GM21825 (cell line): Measurements from ENCODE around the gene ADAMTS2.

Experiments
- ATAC-seq: cut with Tn5 transposase; IDR thresholded peaks from one replicate; pipeline ENCODE4 v1.9.1; 2021; ENCODE audit warnings: mild to moderate bottlenecking, moderate library complexity; ENCODE audit not compliant: unreplicated experiment

ADAMTS2 gene

DNA sequence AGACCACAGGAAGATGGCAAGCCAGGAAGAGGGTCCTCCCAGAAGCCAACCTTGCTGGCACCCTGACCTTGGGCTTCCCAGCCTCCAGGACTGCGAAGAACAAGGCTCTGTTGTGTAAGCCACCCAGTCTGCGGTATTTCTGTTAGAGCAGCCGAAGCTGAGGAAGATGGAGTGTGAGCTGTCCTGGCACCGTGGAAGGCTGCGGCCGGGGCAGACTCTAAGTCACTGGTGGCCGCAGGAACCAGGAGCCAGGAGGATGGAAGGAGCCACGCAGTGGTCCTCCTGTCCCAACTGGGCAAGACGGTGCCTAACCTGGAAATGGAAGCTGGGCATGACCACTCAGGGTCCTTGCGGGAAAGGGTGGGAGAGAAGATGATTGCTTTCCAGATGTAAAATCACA, 196.0 kb downstream of the ADAMTS2 start:
- ATAC-seq: no peak

DNA sequence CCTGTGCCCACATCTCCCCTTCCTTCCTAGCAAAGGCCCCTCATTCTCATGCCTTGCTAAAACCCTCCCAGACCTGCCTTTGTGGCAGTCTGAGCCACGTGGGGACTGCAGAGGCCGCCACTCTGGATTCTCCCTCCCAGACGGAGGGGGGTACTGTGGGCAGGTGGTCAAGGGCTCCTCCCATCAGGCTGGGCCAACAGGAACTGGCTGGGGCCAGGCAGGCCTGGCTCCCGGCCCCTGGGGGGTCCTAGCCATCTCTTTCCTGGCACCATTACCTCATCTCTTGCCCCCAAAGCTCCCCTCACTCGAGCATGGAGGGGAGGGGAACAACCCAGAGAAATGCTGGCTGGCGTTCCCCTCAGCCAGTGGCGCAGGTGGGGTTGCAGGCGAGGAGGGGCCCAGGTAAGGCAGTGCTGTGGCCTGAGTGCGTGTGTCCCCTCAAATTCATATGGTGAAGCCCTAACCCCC, 196.5 kb downstream of the ADAMTS2 start:
- ATAC-seq: no peak

DNA sequence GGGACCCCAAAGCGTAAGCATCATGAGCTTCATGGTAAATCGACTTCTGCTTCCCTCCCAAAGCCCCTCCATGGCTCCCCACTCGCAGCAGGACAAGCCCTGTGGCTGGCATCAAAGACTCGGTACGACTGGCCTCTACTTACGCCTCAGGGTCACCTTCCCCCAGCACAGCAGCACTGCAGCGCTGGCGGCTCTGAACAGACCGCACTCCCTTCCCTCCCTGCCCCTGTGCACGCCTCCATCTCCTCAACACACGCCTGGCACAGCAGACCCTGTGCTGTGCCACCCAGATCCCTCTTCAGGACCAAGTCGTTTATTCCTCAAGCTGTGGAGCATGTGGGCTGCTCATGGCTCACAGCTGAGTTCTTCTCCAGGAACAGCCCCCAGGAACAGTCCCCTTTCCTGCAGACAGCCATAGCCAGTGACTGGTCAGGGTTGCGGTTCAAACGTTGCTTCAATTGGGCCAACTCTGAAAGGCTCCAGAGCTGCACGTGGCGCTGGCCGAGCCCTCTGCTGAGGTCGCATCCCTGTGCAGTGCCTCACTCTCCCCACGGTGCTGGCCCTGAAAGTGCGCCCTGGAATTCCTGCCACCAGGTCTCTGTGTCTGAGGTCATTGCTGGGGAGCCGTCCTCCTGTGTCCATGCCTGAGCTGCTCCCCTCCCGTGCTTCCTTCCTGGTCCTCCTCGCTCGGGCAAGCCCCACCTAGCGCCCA, 197.1 kb downstream of the ADAMTS2 start:
- ATAC-seq: no peak

DNA sequence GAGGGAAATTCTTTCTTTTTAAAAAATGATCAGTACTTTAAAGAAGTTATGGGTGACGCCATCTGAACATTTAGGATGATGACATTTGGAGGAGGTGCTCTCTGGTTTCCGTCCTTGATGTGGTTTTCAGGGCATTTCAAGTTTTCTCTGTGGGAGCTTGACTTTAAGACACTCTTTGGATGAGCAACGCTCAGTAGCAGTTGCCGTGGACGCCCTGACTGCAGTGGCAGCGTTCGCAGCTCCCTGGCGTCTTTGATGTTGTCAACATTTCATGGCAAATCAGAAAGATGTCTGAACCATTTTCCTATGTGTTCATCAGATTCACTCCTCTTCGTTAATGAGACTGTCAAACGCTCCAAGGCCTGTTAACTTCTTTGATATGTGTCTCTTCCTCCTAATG, 199.0 kb downstream of the ADAMTS2 start:
- no peak for ATAC-seq

DNA sequence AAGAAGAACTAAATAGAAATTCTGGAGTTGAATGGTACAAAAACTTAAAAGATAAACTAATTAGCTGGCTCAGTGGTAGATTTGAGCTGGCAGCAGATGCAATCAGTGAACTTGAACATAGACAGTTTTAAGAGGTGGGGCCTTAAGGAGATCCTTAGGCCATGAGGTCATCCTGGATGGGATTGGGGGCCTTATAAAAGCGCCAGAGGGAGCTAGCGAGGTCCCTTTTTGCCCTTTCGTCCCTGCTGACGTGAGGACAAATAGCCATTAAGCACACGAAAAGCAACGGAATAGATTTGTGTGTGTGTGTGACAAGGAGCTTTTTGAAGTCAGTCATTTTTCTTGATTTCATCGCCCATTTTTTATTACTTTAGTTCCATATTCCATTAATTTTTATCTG, 201.8 kb downstream of the ADAMTS2 start:
- ATAC-seq: no peak

DNA sequence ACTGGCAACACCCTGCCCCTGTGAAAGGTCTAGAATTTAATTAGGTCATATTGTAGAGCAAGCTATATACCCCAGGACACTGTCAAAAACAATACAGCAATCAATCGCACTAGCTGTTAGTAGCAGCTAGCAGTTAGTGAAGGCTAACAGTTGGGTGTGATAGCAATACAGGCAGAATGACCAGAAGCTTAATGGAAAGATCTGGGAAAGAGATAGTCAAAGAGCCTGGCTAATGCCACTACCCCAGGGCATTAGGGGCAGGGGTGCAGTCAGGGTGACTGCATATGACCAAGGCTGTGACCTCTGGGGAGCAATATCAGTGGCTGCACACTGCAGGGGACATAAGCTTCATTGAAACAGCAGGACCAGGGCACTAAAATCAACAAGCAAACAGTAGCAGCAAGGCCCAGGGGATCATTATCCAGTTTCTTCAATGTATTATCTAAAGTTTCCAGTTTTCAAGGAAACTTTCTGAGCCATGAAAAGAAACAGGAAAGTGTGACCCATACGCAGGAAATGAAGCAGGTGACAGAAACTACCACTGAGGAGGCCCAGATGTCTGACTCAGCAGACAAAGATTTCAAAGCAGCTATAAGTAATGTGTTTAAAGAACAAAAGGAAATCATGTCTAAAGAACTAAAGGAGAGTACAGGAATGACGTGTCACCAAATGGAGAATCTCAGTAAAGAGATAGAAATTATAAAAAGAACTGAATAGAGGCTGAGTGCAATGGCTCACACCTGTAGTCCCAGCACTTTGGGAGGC, 202.6 kb downstream of the ADAMTS2 start:
- ATAC-seq: no peak

DNA sequence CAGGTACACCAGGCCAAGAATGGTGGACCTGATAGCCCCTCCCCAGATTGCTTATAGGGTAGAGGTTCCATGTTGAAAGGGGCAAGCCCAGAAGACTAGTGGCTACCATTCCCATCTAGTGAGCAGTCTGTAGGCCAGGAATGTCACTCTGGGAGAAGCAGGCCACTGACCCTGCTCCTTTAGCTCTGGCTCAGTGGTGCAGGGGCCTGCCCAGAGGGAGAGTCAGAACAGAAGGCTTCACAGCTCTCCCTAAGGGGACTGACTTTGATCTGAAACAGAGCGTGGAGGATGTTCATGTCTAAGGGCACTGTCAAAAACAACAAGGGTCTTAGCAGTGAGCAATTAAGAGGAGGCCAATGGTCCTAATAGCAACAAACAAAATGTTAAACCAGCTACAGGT, 203.4 kb downstream of the ADAMTS2 start:
- no peak for ATAC-seq

DNA sequence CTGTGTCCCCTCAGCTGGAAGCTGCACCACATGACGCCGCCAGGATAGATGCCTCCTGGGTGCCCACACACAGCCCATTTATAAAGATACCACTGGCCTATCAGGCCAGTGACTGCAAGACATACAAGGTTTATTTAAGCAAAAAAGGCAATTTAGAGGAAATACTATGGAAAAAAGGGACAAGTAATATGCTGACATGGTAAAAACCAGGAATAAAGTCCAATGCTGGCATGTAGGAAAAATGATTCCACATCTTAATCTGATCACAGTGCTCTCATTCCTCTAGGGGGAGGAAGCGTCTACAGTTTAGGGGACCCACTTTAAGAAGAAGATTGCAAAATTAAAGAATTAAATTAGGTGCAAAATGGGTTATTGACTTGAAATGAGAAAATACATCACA, 205.0 kb downstream of the ADAMTS2 start:
- ATAC-seq: no peak

DNA sequence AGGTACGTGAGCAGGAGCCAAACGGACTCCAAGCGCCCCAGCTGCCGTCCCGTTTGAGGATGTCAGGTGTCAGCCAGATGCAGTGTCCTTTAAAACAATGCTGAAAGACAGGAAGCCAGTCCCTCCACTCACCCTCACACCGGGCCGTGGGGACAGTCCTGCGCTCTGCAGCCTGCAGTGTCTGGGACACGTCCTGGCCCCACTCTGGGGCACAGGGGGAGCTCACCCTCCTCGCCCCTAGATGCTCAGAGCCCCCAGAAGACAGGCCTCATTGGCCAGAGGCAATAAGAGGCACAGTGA, 205.4 kb downstream of the ADAMTS2 start:
- no peak for ATAC-seq

DNA sequence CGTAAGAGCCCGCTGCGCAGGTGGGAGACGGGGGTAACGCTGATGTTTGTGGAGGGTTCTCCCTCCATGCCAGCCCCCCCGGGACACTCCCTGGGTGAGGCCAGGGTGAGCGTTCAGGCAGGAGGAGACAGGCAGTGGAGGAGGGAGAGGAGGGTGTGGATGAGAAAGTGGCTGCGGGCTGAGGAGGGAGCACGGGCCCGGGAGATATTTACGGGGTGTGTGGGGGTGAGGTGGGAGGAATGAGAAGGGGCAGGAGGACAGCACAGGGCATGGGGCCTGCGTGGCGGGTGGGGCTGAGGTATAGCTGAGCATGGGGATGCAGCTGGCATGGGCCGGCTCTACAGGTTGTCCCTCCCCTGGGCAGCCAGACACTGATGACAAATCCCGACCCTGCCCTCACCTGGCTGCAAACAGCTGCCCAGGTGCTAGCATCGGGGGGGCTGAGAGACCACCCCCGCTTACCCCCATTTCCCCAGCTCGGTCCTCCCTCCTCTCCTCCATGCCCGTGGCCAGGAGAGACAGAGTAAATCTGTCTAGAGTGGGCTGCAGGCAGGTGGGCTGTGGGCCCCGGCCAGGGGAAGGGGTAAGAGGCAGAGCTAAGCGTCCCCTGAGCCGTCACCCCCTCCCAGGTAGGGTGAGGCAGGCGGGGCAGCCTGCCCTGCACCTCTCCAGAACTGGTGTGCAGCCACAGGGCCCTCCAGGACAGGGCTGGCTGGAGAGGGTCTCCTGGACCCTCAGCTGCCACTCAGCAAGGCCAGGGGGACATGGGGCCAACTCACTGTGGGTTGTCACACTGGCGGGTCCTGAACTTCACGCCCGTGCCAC, 205.9 kb downstream of the ADAMTS2 start:
- no peak for ATAC-seq

DNA sequence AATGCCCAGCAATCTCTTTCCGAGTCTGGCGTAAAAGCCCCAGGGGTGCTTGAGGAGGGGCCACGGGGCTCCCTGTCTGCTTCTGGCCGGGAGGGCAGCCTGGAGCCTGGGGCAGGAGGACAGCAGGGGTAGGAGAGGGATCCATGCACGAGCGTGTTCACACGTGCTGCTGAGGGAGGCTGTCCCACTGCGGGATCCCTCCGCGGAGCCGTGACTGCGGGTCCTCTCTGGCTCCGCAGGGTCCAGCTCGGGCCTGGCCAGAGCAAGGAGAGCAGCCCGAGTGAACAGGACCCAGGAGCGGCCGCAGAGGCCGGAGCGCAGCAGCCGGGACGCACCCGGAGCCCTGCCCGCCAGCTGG, 206.7 kb downstream of the ADAMTS2 start:
- ATAC-seq: no peak

DNA sequence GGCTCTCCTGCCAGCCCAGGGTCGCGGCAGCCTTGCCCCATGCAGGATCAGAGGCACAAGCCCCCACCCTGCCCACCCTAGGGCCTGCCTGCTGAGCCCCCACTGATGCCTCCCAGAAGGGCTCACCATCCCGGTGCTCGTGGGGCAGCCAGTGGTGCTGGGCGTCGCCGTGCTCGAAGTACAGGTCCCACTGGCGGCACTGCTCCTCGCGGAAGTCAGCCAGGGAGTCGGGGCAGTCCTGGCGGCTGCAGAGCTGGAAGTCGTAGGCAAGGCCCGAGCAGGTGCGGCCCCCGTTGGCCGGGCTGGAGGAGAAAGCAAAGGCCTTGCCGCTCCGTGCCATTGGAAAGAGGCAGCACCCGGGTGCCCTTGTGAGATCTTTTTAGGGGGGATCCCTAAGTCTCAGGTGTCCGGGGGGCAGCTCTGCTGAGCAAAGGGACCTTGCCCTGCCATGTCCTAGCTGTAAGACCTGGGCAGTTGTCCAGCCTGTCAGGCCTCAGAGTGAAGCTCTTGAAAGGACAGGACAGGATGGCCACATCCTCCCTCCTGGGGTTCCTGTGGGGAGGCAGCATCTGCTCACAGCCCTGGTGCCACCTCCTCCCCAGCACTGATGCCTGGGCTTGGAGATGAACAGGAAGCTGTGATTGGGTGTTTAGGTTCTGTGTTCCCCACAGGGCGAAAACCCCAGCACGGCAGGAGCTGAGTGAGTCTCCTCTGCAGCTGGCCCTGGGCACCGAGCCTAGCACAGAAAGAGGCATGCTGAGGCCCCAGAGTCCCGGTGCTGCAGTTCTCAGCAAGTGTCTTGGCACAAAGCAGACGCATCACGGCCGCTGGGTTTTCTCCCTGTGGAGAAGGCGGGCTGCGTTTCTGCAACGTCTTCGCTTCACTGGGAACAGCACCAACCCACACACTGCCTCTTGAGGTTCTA, 207.4 kb downstream of the ADAMTS2 start:
- ATAC-seq: no peak

DNA sequence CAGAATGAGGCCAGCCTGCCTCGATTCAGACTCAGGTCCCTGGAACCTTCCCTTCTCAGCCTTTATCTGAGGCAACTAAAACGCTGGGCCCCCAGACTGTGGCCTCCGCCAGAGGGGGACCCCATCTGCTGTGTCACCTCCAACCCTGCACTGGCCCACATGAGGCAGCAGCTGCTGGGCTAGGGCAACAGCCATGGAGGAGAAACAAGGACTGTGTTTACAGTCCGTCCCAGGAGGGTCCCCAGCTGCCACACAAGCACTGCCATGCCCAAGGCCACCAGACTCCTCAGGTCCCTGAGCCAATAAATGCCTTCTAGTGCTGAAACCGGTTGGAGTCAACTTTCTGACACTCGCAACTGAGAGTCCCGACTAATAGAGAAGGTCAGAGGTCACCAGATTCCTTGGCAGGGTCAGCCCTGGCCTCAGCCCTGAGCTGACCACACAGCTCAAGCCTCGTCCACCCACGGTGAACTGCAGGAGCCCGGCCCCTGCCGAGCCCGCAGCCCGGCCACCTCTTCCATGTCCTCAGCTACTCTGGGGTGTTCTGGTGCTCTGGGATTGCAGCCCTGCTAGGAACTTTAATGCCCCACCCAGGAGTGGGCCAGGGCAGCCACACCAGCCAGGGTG, 208.1 kb downstream of the ADAMTS2 start:
- ATAC-seq: no peak

DNA sequence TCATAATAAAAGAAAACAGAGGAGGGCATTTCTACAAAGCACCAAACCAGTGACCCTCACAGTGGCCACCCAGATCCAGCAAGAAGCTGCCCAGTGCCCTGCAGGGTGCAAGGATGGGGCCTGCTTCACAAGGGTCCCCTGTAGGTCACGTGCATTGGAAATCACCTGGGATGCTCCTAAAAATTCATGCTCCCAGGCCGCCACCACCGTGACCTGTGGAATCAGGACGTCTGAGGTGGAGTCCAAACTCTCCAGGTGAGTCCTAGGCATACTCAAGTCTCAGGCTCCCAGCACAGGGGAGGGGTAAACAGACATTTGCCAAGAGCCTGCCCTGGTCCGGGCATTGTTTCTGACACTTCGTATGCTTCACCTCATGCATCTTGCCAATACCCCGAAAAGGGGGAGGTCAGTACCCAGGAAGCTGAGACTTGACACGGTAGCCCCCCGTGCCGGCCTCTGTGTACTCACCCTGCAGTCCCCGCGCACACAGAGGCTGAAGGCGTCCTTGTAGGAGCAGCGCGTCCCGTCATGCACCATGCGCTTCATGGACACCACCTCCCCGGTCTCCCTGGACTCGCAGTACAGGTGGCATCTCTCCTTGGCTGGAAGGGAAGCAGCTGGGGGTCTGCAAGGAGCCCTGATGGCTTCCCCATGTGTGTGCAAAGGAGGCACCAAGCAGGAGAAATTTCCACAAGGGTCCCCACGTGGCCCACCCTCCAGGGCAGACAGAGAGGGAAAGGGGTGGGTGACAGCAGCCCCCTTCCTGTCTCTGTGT, 209.6 kb downstream of the ADAMTS2 start:
- ATAC-seq: no peak

DNA sequence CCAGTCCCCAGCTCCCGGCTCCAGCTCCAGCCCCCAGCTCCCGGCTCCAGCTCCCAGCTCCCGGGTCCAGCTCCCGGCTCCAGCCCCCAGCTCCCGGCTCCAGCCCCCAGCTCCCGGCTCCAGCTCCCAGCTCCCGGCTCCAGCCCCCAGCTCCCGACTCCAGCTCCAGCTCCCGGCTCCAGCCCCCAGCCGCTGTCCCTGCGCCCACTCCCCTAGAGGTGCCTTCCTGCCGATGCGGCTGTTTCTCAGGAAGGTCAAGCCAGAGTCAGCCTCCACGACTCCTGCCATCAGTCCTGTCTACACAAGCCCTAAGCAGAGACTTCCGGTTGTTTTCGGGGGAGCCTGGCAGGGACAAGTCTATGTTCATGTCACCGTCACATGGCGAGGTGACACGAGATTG, 210.3 kb downstream of the ADAMTS2 start:
- no peak for ATAC-seq

DNA sequence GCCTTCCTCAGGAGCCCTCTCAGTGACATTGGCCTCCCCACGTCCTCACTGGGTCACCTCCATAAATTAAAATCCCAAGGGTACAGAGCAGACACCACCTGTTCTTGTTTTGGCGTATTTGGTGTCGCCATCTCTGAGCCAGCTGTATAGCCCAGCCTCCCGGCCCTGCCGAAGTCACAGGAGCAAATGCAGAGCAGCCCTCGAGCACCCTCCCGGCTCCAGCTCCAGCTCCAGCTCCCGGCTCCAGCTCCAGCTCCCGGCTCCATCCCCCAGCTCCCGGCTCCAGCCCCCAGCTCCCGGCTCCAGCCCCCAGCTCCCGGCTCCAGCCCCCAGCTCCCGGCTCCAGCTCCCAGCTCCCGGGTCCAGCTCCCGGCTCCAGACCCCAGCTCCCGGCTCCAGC, 210.8 kb downstream of the ADAMTS2 start:
- no peak for ATAC-seq

DNA sequence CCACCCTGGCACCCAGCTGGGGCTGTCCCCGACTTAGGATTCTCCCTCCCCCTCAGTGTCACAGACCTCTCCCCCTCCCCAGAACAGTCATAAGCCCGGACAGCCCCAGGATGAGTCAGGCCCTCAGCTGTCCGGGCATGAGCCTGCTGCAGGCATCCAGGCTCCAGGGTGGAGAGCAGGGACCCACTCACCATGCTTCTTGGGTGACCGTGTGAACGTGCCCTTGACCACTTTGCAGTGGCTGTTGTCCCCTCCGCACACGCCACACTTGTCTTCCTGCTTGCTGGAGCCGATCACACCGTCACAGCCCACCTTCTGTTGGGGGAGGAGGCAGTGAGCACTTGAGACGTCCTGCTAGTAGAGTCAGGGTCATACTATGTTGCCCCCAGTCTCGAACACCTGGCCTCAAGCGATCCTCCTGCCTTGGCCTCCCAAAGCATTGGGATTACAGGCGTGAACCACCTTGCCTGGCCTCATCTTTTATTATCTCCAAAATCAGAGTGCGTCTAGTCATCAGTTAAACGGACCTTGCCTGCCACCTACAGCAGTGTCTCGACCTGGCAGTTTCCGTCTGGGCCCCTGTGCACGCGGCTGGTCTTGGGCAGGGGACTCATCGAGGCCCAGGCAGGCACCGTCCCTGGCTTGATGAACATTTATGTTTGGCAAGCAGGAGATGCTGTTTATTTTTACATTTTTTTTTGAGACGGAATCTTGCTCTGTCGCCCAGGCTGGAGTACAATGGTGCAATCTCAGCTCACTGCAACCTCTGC, 212.5 kb downstream of the ADAMTS2 start:
- no peak for ATAC-seq

DNA sequence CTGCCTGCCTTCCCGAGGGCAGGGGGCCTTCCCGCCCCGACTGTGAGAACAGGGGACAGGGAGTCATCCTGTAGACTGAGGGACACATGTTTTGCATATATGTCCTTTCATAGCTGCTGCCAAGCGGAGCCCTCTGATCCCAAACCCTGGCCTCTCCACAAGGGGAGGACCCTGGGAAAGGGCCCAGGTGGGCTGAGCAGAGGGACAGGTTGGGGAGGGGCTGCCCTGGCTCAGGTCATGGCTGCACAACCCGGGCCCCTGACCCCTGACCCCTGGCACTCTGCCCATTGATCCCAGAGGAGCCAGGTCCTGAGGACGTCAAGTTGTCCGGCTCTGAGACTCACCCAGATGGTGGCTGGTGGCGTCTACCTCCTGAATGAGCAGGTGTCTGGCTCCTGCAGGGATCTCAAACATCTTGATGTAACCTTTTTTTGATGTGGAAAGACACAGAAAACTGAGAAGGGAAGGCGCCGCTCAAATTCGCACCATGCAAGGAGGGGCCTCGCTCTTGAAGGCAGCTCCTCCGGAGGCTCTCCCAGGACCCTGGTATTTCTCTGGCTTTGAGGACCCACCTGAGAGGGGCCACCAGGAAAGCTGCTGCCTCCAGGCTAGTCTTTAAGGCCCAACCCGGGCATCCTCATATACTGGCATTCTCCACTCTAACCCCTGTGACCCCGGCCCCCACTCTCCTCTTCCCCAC, 213.2 kb downstream of the ADAMTS2 start:
- ATAC-seq: no peak
